Natural killer cell (primary cell): ENCODE measurements around the gene ITPR1. TPM values are rescaled to one million over a fixed set of nuclear protein-coding genes. Genes with fewer than 3 reads are reported as not detected.
A peak's percentile ranks its signal among the peaks of the same experiment; 100 is the strongest.

Source experiments
- ATAC-seq, 3 donors: fragments of 150-1000 bp in 2 of 3; fragments of 200-7000 bp in 1 of 3; cut with Tn5 transposase; 1 replicate in 1 of 3; 2 replicates in 2 of 3; pipeline ENCODE4 v1.10.0; 2021; ENCODE audit warnings: mild to moderate bottlenecking in 2 of 3, moderate library complexity in 2 of 3
- DNase-seq, 2 donors: peaks; one replicate each; pipeline versions ENCODE4 v3.0.0 to v3.0.0-alpha.2; 2013 to 2021; ENCODE audit warnings: mixed read lengths in 1 of 2
- H3K27ac ChIP-seq: one replicate; pipeline ENCODE4 v1.5.1; 2013; ENCODE audit warnings: mild to moderate bottlenecking, low read length
- H3K27me3 ChIP-seq: one replicate; pipeline ENCODE4 v1.6.1; 2013; ENCODE audit warnings: low read length; ENCODE audit not compliant: control insufficient read depth, insufficient read depth
- H3K36me3 ChIP-seq: one replicate; pipeline ENCODE4 v1.6.1; 2013; ENCODE audit warnings: low read length; ENCODE audit not compliant: control insufficient read depth, insufficient read depth
- H3K4me1 ChIP-seq: one replicate; pipeline ENCODE4 v1.6.1; 2013; ENCODE audit warnings: low read length; ENCODE audit not compliant: control insufficient read depth, insufficient read depth
- H3K4me3 ChIP-seq: one replicate; pipeline ENCODE4 v1.5.1; 2013; ENCODE audit warnings: low read length
- H3K9me3 ChIP-seq: one replicate; pipeline ENCODE4 v1.6.1; 2013; ENCODE audit warnings: low read length; ENCODE audit not compliant: control insufficient read depth, insufficient read depth
- H3K27ac Mint-ChIP-seq, 2 donors: one replicate each; pipeline ENCODE4 v1.8.0; 2022; ENCODE audit warnings: mild to moderate bottlenecking in 2 of 2, mixed read lengths in 2 of 2, moderate library complexity in 1 of 2
- H3K27me3 Mint-ChIP-seq, 2 donors: one replicate each; pipeline ENCODE4 v1.8.0; 2022; ENCODE audit warnings: low read depth in 2 of 2, mixed read lengths in 2 of 2
- H3K36me3 Mint-ChIP-seq: one replicate; pipeline ENCODE4 v1.8.0; 2022; ENCODE audit warnings: mixed read lengths
- H3K4me1 Mint-ChIP-seq, 2 donors: one replicate each; pipeline ENCODE4 v1.8.0; 2022; ENCODE audit warnings: mixed read lengths in 2 of 2
- H3K4me3 Mint-ChIP-seq: one replicate; pipeline ENCODE4 v1.8.0; 2022; ENCODE audit warnings: mild to moderate bottlenecking, moderate library complexity, mixed read lengths
- H3K9me3 Mint-ChIP-seq, 2 donors: one replicate each; pipeline ENCODE4 v1.8.0; 2022; ENCODE audit warnings: mixed read lengths in 2 of 2
- WGBS: methylation state at CpG from one replicate; pipeline ENCODE4 v1.1.7; 2013; ENCODE audit warnings: missing lambda C conversion rate; ENCODE audit not compliant: insufficient coverage; 5-methylcytosine and 5-hydroxymethylcytosine counted together
- intact Hi-C: fragments of 100-400 bp; cut with micrococcal nuclease; formaldehyde crosslinking; loops from one replicate; pipeline ENCODE4 v1.14.2; 2022
- total RNA-seq, 4 donors: library from RNA; stranded (reverse); fragments of 120-200 nt in 1 of 4; gene quantifications; one replicate each; pipeline versions ENCODE4 v1.2.3 to v1.2.4, GENCODE V29; 2013 to 2022
- TF ChIP-seq, protein P1 (sequence below): fragments of 200-600 bp; IDR thresholded peaks from one replicate; pipeline ENCODE4 v1.8.0; 2022; ENCODE audit warnings: antibody characterized with exemption

The ITPR1 gene
- total RNA-seq, 3 donors from 2014 or later (not counting 1 experiment from before 2014, with no cell fraction given): 86.7 to 123 (median 94.8) TPM

DNA sequence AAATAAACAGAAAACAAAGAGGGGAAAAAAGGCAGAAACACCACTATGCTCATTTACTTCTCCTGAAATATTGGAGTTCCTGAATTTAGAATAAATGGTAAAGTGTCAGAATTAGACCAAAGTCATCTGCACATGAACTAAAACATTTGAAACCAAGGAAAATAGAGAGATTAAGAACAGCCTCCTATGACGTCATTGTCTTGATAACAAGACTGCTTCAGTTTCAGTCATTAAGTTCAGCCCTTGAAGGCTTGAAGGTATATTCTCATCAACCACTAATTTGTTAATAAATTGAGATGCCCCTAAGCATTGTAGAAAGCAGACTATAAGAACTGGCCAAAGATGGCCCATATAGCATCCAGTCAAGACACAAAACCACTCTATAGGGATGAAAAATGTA, 28.6 kb upstream of the ITPR1 start:
- no peak overlapping the region for H3K27ac ChIP-seq
- ATAC-seq (no peak), DNase-seq (no peak)
- no peaks in the 10 kb centered on the region for H3K9me3 ChIP-seq
- peaks cover 14 to 22% of the 10 kb centered on the region in 2 donors for H3K4me1 Mint-ChIP-seq
- no peaks in the 10 kb centered on the region for H3K36me3 ChIP-seq
- H3K36me3 Mint-ChIP-seq: no peaks in the 10 kb centered on the region
- no peak overlapping the region for H3K4me3 ChIP-seq
- H3K9me3 Mint-ChIP-seq: no peaks in the 10 kb centered on the region
- no peaks in the 10 kb centered on the region for H3K27me3 ChIP-seq
- H3K27ac Mint-ChIP-seq: peak overlapping the region; percentile 38 to 89
- peak overlapping the region; percentile 72 for H3K4me3 Mint-ChIP-seq
- H3K27me3 Mint-ChIP-seq: no peaks in the 10 kb centered on the region
- 100% methylated on average over 1 of the region's 1 CpG for WGBS
- TF ChIP-seq, protein P1, sequence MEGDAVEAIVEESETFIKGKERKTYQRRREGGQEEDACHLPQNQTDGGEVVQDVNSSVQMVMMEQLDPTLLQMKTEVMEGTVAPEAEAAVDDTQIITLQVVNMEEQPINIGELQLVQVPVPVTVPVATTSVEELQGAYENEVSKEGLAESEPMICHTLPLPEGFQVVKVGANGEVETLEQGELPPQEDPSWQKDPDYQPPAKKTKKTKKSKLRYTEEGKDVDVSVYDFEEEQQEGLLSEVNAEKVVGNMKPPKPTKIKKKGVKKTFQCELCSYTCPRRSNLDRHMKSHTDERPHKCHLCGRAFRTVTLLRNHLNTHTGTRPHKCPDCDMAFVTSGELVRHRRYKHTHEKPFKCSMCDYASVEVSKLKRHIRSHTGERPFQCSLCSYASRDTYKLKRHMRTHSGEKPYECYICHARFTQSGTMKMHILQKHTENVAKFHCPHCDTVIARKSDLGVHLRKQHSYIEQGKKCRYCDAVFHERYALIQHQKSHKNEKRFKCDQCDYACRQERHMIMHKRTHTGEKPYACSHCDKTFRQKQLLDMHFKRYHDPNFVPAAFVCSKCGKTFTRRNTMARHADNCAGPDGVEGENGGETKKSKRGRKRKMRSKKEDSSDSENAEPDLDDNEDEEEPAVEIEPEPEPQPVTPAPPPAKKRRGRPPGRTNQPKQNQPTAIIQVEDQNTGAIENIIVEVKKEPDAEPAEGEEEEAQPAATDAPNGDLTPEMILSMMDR: no peak
- H3K4me1 ChIP-seq: peaks cover 8% of the 10 kb centered on the region
- intact Hi-C loops: no loop called here

- peak within 1 kb of the TSS; percentile 78 to 89 for H3K27ac Mint-ChIP-seq
- peaks cover 1% of the 10 kb centered on the region in 2 donors for H3K27me3 Mint-ChIP-seq
- H3K4me1 ChIP-seq: peaks cover 8% of the 10 kb centered on the region
- peak within 1 kb of the TSS; percentile 71 for H3K27ac ChIP-seq
- no peaks in the 10 kb centered on the region for H3K36me3 Mint-ChIP-seq
- WGBS: under 1% methylated on average over 43 of the region's 47 CpGs
- peak within 1 kb of the TSS; percentile 87 for H3K4me3 Mint-ChIP-seq
- no peaks in the 10 kb centered on the region for H3K27me3 ChIP-seq
- ATAC-seq (peak; percentile 94 to 99 (median 94)), DNase-seq (peak; percentile 72 to 84)
- TF ChIP-seq, protein P1: no peak
- no peaks in the 10 kb centered on the region for H3K9me3 Mint-ChIP-seq
- intact Hi-C loops: loop anchor here (1.0 to 2.0 kb wide), 3 partner anchors 26 to 116 kb away; partner anchors contain the start of gene ITPR1
- no peaks in the 10 kb centered on the region for H3K36me3 ChIP-seq
- peaks cover 14 to 22% of the 10 kb centered on the region in 2 donors for H3K4me1 Mint-ChIP-seq
- peak within 1 kb of the TSS; percentile 84 for H3K4me3 ChIP-seq
- H3K9me3 ChIP-seq: no peaks in the 10 kb centered on the region
Observed at GRCh38 chr3:4466741-4467521, 26.2 kb upstream of the ITPR1 start, which contains the start of gene SUMF1. SUMF1 (minus strand) TSS chr3:4467269; CDS start chr3:4467245, 24 bp downstream.

- H3K9me3 Mint-ChIP-seq: no peaks in the 10 kb centered on the region
- peak overlapping the region; percentile 87 for H3K4me3 Mint-ChIP-seq
- H3K36me3 Mint-ChIP-seq: no peaks in the 10 kb centered on the region
- ATAC-seq (no peak), DNase-seq (no peak)
- H3K27ac ChIP-seq: peak overlapping the region; percentile 71
- 81% methylated on average over 13 of the region's 13 CpGs for WGBS
- H3K4me1 ChIP-seq: peaks cover 8% of the 10 kb centered on the region
- TF ChIP-seq, protein P1: no peak
- H3K27ac Mint-ChIP-seq: peak overlapping the region; percentile 78 to 89
- peaks cover 5 to 6% of the 10 kb centered on the region in 2 donors for H3K27me3 Mint-ChIP-seq
- H3K27me3 ChIP-seq: no peaks in the 10 kb centered on the region
- no peaks in the 10 kb centered on the region for H3K36me3 ChIP-seq
- H3K4me3 ChIP-seq: peak overlapping the region; percentile 84
- peaks cover 14 to 22% of the 10 kb centered on the region in 2 donors for H3K4me1 Mint-ChIP-seq
- intact Hi-C loops: loop anchor here (1.0 to 2.0 kb wide), 3 partner anchors 26 to 116 kb away; partner anchors contain the start of gene ITPR1
- H3K9me3 ChIP-seq: no peaks in the 10 kb centered on the region
Observed at GRCh38 chr3:4467522-4467867, 25.7 kb upstream of the ITPR1 start.
